DMS153 treated with DMSO at 0.1 percent for 48 hours (cell line): ENCODE measurements around the gene ZIC2.

Source experiments
- DNase-seq: peaks from one replicate; lab custom pipeline; 2025; ENCODE audit not compliant: unreplicated experiment; lab: John Stamatoyannopoulos, UW

ZIC2 gene

DNA sequence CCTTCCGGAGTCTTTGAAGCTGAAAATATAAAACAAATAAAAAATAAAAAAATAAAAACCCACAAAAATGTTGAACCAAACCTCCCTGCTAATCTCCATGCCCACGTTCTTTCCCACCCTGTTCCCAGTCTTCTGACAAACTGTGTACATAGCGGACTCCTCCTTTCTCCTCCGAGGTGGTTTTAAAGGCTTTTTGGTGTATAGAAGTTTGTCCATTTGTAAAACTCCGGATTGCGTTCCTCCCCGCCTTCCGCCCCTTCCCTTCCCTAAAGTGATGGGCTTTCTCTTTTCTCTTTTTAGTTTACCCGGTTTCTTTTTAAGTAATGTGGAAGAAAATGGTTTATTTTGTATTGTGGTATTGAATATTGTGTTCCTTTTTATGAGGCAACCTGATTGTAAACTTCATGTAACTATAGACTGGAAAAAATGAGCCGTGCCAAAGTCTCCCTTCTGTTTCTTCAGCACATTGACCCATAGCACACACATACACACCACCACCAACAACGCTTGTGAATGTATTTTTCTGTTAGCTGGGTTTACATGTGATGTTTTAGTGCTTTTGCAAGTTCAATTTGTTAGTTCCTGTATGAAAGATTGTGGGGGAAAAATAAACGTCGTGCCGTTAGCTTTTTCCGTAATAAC is 4.4 kb downstream of the ZIC2 start:
- no peak for DNase-seq

DNA sequence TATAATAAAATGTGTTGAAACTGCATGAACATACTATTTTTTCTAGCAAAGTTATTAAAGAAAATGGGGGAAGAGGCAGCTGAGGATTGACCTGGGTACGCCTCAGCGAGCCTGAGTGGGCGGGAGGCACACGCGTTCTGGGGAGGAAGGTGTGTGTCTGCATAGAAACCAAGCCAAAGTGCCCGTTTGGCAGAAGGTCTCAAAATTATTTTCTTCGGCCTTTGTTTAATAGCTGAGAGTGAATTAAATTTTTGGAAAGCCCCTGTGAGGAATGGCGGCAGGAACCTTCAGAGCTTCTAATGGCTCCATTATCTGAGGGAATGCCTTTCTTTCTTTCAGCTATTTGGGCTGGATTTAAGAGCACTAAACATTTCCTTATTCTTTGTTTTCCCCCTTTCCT is 5.2 kb downstream of the ZIC2 start:
- DNase-seq, result no peak

DNA sequence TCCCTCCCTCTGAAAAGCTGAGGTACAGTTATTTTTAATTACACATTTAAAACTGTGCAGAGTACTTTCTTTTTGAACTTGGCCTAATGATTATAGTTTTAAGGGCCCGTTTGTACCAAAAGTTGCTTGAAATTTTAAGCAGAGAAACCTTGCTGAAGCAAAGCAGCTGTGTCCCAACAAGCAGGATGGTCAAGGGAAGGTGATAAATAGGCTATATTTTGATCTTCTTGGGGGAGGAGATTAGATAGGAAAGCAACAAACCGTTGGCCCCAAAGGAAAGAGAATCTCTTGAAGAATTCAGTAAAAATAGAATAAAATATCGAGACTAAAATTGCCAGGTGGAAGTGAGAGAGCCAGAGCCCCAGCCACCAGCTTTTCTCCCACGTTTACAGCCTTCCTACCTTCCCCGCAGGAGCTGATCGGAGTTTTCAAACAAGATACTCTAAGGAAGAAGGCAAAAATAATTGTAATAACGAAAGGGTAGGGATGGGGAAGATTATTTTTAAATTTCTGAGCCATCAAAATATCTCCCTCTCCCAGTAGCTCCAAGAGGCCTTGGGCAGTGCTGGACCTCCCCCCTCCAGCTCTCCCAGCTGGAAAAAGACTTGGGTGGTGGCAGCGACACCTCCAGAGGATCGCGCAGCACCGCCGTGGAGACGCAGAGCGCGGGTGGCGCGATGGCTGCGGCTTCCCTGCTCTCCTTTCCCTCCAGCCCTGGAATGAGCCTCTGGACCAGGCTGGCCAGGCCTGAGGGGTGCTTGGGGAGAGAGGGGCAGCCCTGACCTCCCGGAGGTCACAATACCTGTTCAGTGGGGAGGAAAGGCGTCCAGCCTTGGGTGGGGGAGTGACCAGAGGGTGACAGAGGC is 5.8 kb downstream of the ZIC2 start:
- DNase-seq, result no peak

DNA sequence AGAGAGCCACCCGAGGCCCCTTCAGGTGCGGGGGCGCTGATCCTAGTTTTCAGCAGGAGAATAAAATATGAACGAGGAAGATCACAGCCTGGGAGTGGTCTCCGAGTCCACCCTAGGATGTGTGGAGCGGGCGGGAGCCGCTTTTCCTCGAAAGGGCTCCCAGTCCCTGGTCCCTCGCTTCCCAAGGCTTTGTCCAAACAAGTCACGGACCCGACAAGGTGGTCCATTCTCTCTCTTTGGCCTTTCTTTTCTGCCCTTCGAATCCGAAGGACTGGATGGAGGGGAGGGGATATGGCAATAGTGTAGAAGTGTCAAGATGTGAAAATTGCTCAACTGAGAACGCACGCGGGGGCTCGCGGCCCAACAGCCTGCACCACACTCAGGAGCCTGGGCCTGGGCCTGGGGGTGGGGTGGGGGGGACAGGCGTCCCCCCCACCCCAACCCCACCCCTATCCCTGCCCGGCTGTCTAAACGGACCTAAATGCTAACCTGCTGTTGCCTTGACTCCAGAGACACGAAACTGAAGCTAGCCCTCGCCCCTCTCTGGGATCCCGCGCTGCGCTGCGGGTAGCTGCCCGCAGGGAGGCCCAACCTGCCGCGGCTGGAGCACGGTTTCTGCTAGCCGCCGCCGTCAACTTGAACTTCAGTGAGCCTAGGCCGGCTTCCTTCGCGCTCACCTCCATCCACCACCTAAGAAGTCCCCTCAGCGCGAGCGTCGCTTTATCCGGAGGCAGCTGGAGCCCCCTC is 7.1 kb downstream of the ZIC2 start:
- no peak for DNase-seq

DNA sequence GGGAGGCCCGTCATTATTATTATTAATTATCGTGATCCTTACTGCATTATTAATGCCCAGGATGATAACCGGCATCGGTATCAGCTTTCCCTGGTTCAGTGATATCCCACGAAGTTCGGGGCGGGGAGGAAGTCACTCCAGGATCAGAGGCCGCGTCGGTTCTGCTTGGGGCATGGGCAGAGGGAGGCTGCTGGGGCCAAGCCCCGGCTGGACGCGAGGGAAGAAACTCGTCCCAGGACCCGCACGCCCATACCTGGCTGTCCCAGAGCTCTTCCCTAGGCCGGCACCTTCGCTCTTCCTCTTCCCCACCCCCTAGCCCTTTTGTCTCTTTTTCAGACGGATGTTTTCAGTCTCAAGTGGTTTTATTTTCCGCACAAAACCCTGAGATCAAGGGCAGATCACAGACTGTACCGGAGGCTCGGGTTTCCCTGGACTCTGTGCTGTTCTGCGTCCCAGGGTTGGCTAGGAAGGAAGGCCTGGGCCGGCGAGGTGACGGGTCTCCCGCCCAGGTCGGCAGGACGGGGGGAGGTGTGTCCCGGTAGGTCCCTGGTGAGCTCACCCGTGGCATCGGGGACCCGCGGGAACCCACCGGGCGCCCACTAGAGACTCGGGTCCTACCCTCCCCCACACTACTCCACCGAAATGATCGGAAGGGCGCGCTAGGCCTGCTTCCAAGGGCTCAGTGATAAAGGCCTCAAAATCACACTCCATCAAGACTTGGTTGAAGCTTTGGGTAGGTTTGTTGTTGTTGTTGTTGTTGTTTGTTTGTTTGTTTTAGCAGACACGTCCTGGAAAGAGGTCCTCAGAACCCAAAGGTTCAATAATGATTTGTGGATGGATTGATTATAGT is 7.9 kb downstream of the ZIC2 start:
- DNase-seq, result no peak

DNA sequence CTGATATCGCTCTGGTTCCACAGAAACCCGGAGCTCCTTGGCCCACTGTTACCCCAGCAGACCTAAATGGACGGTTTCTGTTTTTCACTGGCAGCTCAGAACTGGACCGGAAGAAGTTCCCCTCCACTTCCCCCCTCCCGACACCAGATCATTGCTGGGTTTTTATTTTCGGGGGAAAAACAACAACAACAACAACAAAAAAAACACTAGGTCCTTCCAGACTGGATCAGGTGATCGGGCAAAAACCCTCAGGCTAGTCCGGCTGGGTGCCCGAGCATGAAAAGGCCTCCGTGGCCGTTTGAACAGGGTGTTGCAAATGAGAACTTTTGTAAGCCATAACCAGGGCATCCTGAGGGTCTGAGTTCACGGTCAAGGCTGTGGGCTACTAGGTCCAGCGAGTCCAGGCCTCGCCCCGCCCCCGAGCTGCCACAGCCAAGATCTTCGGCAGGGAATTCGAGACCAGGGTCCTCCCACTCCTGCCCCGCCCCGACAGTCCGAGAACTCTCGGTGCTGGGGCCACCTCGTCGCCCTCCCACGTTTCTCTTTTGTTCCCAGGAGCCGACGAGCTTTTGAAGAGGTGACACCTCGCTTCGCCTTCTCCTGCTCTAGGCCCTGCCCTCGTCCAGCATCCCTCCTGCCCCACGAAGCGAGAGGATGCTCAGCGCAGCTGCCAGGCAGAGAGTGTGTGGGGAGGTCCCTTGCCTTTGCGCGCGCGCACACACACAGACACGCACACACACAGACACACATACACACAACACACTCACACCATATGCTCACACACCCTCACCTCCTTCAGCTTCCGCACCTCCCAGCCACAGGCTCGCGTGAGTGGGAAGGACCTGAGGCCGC is 8.8 kb downstream of the ZIC2 start:
- no peak for DNase-seq

DNA sequence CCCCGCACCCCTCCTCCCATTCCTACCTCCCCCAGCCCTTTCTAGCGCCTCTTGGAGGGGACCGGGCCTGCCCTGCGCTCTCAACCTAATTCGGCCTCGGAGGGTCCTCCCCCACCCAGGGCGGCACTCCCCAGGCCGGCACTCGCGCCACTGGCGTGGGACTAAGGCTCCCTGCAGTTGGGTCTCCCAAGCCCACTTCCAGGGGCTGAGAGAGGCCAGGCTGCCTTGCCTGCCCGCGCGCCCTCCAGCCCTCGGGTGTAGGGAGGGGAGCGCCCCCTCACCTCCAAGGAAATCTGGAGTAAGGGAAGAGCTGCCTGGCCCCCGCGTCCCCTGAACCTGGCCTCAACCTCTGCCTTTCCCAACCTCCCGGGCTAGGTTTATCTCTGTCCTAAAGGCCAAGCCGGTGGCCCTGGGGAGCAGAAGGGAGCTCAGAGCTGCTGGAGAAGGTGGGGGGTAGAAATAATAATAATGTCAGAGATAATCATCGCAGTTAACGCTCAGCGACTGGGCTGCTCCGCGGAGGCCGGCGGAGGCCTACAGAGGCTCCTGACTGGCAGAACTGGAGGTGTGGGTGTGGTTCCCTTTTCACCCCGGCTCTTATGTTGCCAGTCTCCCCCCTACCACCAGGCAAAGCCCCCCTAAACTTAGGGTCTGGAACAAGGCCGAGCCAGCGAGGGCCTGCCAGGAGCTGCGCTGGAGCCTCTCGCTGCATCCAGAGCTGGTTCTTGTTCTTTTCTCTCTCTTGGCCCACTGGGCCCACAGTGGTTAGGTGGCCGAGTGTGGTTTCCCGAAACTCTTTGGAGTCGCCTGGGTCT is 9.6 kb downstream of the ZIC2 start:
- DNase-seq, result no peak

DNA sequence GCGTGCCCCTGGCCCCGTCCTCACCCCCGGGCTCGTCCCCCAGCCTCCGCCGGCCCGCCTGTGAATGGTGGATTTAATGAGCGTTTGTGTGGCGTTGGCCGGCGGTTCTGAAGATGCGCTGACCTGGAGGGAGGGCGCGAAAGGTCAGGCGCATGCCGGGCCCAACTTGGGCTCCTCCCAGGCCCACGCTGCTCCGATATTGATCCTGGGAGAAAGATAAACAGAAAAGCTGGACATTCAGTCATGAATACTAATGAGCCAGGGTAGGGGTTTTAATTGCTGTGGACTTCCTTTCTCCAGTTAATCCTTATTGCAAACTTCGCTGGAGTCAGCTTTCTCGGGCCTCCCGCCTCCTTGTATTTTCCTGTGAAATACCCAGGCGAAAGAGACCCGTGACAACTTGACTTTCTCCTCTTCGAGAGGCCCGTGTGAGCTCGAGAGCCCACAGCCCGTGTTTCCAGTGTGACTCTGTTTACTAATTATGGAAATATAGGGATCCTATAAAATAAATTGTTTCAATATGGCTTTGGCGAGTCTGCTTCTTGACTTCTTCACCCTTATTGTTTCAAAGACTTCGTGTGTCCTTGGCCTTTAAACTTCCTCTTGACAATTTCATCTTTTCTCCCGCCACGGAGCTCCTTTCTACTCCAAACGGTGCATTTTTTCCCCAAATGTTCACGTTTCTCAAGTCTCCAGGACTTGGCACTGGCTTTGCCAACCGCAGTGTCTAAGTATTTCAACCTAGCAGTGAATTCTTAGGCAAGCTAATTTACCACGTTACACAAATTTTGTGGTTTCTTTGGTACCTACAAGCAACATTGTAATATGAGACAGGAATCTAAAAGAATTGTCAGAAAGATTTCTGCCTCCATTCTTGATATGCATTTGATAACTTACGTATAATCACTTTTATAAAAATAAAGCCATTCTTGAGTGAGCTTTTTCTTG is 10.5 kb downstream of the ZIC2 start:
- no peak for DNase-seq

DNA sequence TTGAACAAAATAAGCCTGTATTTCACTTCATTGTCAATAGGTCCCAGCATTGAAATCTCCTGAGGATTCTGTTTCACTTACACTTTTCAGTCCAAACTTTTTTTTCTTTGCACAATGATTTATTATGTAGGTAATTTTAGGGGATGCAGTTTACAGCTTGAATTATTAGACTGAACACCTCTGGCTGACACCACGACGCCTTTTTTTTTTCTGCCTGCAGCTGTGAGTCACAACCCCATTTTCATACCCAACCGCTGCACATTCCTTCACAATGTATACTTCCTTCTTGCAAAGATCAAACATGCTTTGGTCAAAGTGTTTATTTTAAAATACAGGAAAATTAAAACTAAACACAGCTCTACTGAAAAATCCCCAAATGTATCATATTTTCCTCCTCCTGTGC is 11.4 kb downstream of the ZIC2 start:
- no peak for DNase-seq

DNA sequence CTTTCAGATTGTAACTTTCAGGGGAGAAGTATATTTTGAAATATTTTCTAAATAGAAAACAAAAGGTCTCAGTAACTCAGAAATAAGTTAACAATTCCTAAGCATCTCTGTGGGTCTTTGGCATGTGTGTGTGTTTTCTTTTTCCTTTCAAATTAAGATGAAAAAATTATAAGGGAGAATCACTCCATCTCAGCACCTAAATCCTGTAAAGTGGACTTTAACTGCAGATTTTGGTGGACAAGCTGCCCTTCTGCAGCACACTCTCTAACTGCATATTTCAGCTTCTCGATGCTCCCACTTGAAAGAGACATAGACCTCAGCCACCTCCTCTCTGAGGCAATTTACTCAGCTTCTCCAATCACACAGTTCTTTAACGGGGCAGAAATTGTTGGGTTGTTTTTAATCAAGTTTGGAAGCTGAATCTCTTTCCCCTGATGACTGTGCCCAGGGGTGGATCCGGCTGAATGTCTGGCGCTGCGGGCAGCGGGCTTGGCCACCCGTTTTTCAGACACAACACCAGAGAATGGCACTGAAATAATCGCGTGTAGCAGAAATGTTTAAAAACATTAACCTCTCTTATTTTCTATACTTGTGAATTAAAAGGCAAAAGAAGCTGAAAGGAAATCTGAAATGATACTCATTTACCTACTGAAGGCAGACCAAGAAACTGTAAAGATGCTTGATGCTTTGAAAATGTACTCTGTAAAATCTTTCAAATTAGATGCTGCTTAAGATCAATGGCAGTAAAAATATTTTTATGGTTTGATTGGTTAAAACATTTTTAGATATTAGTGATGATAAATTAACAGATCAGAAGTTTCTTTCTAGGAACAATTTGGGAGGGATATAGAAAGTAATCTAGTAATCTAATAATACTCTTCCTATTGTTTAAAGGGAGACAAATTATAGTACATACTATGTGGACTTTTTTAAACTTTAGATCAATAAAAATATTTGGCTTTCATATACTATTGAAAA is 12.4 kb downstream of the ZIC2 start:
- no peak for DNase-seq

DNA sequence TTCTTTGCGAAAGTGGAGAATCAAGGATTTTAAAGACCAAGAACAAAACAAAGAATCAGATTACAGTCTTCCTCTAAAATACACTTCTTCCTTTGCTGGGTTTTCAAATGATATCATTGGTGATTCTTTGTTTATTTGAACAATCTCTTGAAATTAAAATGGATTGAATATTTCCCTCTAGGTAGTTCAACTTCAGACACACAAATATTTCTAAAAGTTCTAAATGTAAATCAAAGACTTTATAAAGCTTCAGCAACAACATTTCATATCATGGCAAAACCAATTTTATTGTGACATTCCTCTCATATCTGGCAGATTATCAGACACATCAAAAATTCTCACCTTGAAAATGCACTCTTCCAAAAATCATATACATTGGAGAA is 13.0 kb downstream of the ZIC2 start:
- no peak for DNase-seq

DNA sequence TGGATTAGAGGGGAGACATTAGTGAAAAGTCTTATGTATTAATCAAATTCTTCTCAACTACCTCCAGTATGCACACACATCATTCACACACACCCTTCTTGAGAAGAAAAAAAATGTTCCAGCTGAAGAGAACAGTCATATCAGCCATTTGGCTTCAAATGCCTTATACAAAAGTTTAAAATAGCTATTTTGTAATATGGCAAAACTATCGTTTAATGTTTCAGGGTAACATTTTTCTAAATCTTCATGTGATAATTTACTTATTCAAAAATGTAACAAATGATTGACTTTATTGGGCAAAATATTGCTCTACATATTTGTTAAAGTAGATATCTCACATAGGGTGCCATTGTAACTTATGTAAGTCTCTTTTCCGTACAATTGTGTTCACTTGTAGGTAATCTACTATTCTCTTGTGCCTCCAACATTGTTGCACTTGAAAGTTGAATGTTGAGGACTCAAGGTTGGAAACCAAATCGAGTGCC is 13.6 kb downstream of the ZIC2 start:
- no peak for DNase-seq

DNA sequence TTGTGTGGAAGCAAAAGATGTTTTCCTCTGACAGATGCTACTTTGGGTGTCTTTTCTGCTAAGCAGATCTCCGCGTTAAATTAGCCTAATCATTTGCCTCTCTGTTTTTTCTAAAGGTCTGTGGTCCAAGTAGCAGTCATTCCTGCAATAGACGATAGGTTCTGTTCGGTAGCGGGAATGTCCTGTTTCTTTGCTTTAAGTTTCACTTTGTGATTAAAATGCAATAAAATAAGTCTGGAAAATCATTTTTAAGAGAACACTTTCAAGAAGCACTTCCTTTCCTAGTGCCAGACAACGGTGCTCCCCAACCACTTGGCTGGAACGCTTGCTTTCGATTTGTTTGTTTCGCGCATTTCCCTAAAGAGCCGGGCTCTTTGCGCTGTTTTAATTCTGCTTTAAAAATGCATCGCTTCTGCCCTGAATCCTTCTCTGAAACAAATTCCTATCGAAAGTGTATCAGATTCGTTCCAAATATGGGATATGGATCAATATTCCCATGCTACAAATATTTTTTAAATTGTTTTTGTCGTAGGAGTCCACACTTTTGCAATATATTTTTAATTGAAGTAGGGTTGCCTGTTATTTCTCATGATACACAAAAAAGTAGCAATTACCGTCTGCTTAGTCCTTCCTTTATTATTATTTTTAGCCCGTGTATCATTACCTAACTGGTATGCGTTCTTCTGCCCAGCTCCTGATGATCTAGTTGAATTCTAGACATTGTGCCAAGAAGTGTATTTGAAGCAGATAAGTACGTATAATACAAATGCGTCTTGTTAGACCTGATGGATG is 14.2 kb downstream of the ZIC2 start:
- DNase-seq, result no peak

DNA sequence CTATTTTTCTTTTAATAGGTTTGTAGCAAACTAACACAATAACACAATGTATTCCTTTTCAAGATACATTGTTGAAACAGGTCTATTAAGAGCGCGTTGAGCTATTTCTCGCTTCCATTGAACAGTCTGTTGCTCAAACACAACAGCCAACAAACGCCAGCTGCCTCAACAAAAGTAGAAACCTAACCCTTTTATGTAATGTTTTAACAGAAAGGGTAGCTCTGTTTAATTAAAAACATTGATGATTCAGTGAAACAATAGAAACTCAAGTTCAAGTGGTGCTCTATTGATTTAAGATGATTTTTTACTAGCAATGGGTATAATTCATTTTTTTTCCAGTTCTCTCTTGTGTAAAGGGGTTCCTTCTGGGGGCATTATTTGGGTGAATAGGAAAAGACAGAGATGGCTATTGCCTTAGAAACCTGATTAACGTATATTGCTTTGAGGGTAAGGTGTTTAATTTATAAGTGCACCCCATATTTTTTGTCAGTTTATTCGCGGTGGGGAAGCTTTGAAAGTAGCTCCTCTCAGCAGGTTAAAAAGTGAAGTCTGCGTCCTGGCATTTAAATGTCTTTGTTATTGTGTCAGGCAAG is 14.9 kb downstream of the ZIC2 start:
- DNase-seq, result peak; percentile 67

DNA sequence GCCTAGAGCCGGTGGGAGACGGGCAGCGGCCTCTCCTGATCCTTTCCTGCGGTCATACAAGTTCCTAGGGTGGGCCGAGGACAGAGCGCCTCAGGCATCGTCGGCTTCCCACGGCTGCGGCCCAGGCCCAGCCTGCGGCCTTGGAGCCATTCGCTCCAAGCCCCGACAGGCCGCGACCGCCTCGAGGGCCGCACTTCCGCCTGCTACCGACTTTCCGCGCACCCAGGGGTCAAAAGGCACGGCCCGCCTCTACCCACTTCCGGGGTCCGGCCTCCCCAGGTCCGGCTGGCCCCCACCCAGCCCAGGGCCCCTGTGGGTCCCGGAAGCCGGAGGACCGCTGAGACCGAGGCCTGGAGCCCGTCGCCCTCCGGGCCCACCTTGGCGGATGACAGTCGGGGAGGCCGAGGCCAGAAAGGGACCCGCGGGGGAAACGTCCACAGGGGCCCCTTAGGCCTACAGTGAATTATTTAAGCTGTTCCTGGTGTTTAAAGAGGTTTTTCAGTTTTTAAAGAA is 16.2 kb downstream of the ZIC2 start:
- no peak for DNase-seq
